ENCODE results near the gene WIF1. TPM values are rescaled to one million over a fixed set of nuclear protein-coding genes. Genes with fewer than 3 reads are reported as not detected.

WIF1 gene
- total and polyA plus RNA-seq, 3 experiments from 2014 or later, result not detected

GRCh38 chr12:65016881-65017650 lies 104.0 kb downstream of the WIF1 start:
- Histone ChIP-seq H3K9me3 (ENCODE audit: low read length) (no peaks in the 10 kb centered on the region), H3K4me3 (ENCODE audit: low read length) (no peak overlapping the region), H3K27ac (ENCODE audit: low read depth, low read length) (no peak overlapping the region), H3K4me1 (ENCODE audit: insufficient read depth, low read length) (no peaks in the 10 kb centered on the region), H3K36me3 (ENCODE audit: insufficient read depth, low read length) (no peaks in the 10 kb centered on the region), H3K27me3 (ENCODE audit: insufficient read depth, low read length, poor library complexity, severe bottlenecking) (no peaks in the 10 kb centered on the region)
- POLR2A ChIA-PET, result no interaction called here
- Mint-ChIP-seq H3K27ac (peak overlapping the region in 1 of 8 donors; percentile 34), H3K4me3 (no peak overlapping the region), H3K9me3 (peaks cover 0 to 3% (median 0%) of the 10 kb centered on the region in 5 donors), H3K36me3 (no peaks in the 10 kb centered on the region), H3K4me1 (no peaks in the 10 kb centered on the region), H3K27me3 (peaks cover 12 to 33% of the 10 kb centered on the region in 2 donors)
- CTCF ChIA-PET, result no interaction called here
- no peak for DNase-seq

- POLR2A ChIA-PET, result no interaction called here
- Histone ChIP-seq H3K4me1 (ENCODE audit: insufficient read depth, low read length) (no peaks in the 10 kb centered on the region), H3K36me3 (ENCODE audit: insufficient read depth, low read length) (no peaks in the 10 kb centered on the region), H3K9me3 (ENCODE audit: low read length) (no peaks in the 10 kb centered on the region), H3K27ac (ENCODE audit: low read depth, low read length) (no peak overlapping the region), H3K27me3 (ENCODE audit: insufficient read depth, low read length, poor library complexity, severe bottlenecking) (no peaks in the 10 kb centered on the region), H3K4me3 (ENCODE audit: low read length) (no peak overlapping the region)
- Mint-ChIP-seq H3K36me3 (no peaks in the 10 kb centered on the region), H3K4me1 (no peaks in the 10 kb centered on the region), H3K4me3 (no peak overlapping the region), H3K27ac (no peak overlapping the region), H3K9me3 (peaks cover 0 to 3% (median 0%) of the 10 kb centered on the region in 5 donors), H3K27me3 (peaks cover 10 to 34% of the 10 kb centered on the region in 2 donors)
- CTCF ChIA-PET, result no interaction called here
- no peak for DNase-seq
Observed at GRCh38 chr12:65015850-65016249, 105.3 kb downstream of the WIF1 start.

GRCh38 chr12:65014504-65015271 lies 106.4 kb downstream of the WIF1 start:
- no peak overlapping the region for H3K4me3 ChIP-seq (ENCODE audit: low read length)
- ChIA-PET POLR2A (no interaction called here), CTCF (no interaction called here)
- Mint-ChIP-seq H3K4me1 (no peaks in the 10 kb centered on the region), H3K9me3 (peaks cover 0 to 3% (median 0%) of the 10 kb centered on the region in 5 donors), H3K27me3 (peaks cover 10 to 34% of the 10 kb centered on the region in 2 donors), H3K4me3 (no peak overlapping the region), H3K27ac (no peak overlapping the region), H3K36me3 (no peaks in the 10 kb centered on the region)
- no peak overlapping the region for H3K27ac ChIP-seq (ENCODE audit: low read depth, low read length)
- no peaks in the 10 kb centered on the region for H3K9me3 ChIP-seq (ENCODE audit: low read length)
- H3K36me3 ChIP-seq (ENCODE audit: insufficient read depth, low read length), result no peaks in the 10 kb centered on the region
- no peaks in the 10 kb centered on the region for H3K4me1 ChIP-seq (ENCODE audit: insufficient read depth, low read length)
- H3K27me3 ChIP-seq (ENCODE audit: insufficient read depth, low read length, poor library complexity, severe bottlenecking), result no peaks in the 10 kb centered on the region
- no peak for DNase-seq

DNA sequence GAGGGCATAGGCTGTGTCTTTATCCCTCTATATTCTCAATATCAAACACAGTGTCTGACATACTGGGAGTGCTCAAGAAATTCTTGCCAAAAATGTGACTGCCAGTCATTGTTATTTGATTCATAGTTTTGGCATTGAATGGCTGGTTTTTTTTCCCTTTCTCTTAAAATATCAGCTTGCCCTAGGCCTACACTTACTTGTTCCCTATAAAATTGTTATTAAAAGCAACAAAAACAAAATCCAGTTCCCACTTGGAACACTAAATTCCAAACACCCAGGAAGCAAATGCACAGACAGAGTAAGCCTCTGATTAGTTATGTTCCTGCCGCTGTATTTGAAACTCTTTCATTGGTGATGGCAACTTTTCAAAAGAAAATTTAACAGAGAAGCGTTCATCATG lies 110.7 kb downstream of the WIF1 start:
- no peaks in the 10 kb centered on the region for H3K36me3 Mint-ChIP-seq

GRCh38 chr12:65005716-65006115 lies 115.4 kb downstream of the WIF1 start:
- POLR2A ChIA-PET, result no interaction called here
- H3K36me3 Mint-ChIP-seq, result no peaks in the 10 kb centered on the region
- H3K36me3 ChIP-seq (ENCODE audit: insufficient read depth, low read length), result no peaks in the 10 kb centered on the region

More for the DNA sequence above, 110.7 kb downstream of the WIF1 start:
- no peak for DNase-seq
- no peak overlapping the region for H3K27ac Mint-ChIP-seq
- no peaks in the 10 kb centered on the region for H3K9me3 Mint-ChIP-seq
- Histone ChIP-seq H3K27ac (ENCODE audit: low read depth, low read length) (no peak overlapping the region), H3K4me1 (ENCODE audit: insufficient read depth, low read length) (no peaks in the 10 kb centered on the region), H3K27me3 (ENCODE audit: insufficient read depth, low read length, poor library complexity, severe bottlenecking) (no peaks in the 10 kb centered on the region), H3K4me3 (ENCODE audit: low read length) (no peak overlapping the region), H3K9me3 (ENCODE audit: low read length) (no peaks in the 10 kb centered on the region), H3K36me3 (ENCODE audit: insufficient read depth, low read length) (no peaks in the 10 kb centered on the region)
- CTCF ChIA-PET, result no interaction called here
- no peaks in the 10 kb centered on the region for H3K4me1 Mint-ChIP-seq
- H3K4me3 Mint-ChIP-seq, result no peak overlapping the region
- peaks cover 3 to 25% of the 10 kb centered on the region in 2 donors for H3K27me3 Mint-ChIP-seq
- POLR2A ChIA-PET, result no interaction called here

DNA sequence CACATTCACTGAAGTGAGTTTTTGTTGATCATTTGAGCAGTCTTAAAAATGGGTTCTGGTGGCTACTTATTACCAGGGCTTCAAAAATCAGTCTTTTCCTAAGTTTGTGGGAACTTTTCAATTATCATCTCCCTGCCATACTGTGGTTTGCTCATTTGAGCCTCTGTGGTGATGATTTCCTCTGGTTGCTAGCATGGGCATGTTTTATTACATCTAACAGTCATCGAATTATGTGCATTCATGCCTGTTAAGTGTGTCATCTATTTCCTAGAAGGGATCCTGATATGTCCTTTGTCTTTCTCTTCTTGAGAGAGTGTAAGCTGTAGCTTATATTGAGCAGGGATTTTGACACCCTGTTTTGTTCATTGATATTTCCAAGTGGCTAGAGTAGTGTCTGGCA lies 116.8 kb downstream of the WIF1 start:
- no peaks in the 10 kb centered on the region for H3K36me3 Mint-ChIP-seq
- POLR2A ChIA-PET, result no interaction called here
- H3K27me3 Mint-ChIP-seq, result peaks cover 4 to 21% of the 10 kb centered on the region in 2 donors
- Histone ChIP-seq H3K27ac (ENCODE audit: low read depth, low read length) (no peak overlapping the region), H3K4me1 (ENCODE audit: insufficient read depth, low read length) (no peaks in the 10 kb centered on the region), H3K9me3 (ENCODE audit: low read length) (no peaks in the 10 kb centered on the region), H3K4me3 (ENCODE audit: low read length) (no peak overlapping the region), H3K27me3 (ENCODE audit: insufficient read depth, low read length, poor library complexity, severe bottlenecking) (no peaks in the 10 kb centered on the region), H3K36me3 (ENCODE audit: insufficient read depth, low read length) (no peaks in the 10 kb centered on the region)
- H3K27ac Mint-ChIP-seq, result no peak overlapping the region
- no peaks in the 10 kb centered on the region for H3K4me1 Mint-ChIP-seq
- peaks cover 0 to 7% (median 0%) of the 10 kb centered on the region in 5 donors for H3K9me3 Mint-ChIP-seq
- CTCF ChIA-PET, result no interaction called here
- no peak overlapping the region for H3K4me3 Mint-ChIP-seq
- no peak for DNase-seq

More at GRCh38 chr12:65005716-65006115, 115.4 kb downstream of the WIF1 start:
- Histone ChIP-seq H3K27ac (ENCODE audit: low read depth, low read length) (no peak overlapping the region), H3K9me3 (ENCODE audit: low read length) (no peaks in the 10 kb centered on the region), H3K4me3 (ENCODE audit: low read length) (no peak overlapping the region), H3K27me3 (ENCODE audit: insufficient read depth, low read length, poor library complexity, severe bottlenecking) (no peaks in the 10 kb centered on the region), H3K4me1 (ENCODE audit: insufficient read depth, low read length) (no peaks in the 10 kb centered on the region)
- no peak for DNase-seq
- H3K4me1 Mint-ChIP-seq, result no peaks in the 10 kb centered on the region
- no peak overlapping the region for H3K4me3 Mint-ChIP-seq
- CTCF ChIA-PET, result no interaction called here
- no peak overlapping the region for H3K27ac Mint-ChIP-seq
- H3K9me3 Mint-ChIP-seq, result peaks cover 0 to 7% (median 0%) of the 10 kb centered on the region in 5 donors
- H3K27me3 Mint-ChIP-seq, result peaks cover 4 to 17% of the 10 kb centered on the region in 2 donors

Other genes starting within 250 kb of the WIF1 start
- gene LEMD3, start 48.3 kb upstream of the WIF1 start, total RNA-seq, result 10 to 100 TPM; 26.4 to 26.8 TPM
- 28.0 TPM for gene LEMD3, start 48.3 kb upstream of the WIF1 start, polyA plus RNA-seq
- gene MSRB3, start 157.4 kb upstream of the WIF1 start, total RNA-seq, result not detected
- gene MSRB3, start 157.4 kb upstream of the WIF1 start, polyA plus RNA-seq, result not detected

Measured in CD8-positive, alpha-beta memory T cell (primary cell).